COR-L47 (cell line): Measurements from ENCODE around the gene UTF1.
"Not testable (repeated sequence)": the region's sequence is repeated elsewhere in the genome, so short reads cannot be mapped to it uniquely, and the experiment has no call there.

Source experiments
- DNase-seq: peaks from one replicate; lab custom pipeline; 2025; lab: John Stamatoyannopoulos, UW

The UTF1 gene

DNA sequence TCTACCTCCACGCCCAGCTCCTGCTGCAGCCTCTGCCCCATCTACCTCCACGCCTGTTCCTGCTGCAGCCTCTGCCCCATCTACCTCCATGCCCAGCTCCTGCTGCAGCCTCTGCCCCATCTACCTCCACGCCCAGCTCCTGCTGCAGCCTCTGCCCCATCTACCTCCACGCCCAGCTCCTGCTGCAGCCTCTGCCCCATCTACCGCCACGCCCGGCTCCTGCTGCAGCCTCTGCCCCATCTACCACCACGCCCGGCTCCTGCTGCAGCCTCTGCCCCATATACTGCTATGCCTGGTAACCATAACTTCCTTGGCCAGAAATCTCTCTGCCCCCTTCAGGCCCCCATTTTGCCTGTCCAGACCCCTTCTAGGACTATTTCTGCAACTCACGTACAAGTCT, 35.0 kb downstream of the UTF1 start:
- DNase-seq = not testable (repeated sequence)

DNA sequence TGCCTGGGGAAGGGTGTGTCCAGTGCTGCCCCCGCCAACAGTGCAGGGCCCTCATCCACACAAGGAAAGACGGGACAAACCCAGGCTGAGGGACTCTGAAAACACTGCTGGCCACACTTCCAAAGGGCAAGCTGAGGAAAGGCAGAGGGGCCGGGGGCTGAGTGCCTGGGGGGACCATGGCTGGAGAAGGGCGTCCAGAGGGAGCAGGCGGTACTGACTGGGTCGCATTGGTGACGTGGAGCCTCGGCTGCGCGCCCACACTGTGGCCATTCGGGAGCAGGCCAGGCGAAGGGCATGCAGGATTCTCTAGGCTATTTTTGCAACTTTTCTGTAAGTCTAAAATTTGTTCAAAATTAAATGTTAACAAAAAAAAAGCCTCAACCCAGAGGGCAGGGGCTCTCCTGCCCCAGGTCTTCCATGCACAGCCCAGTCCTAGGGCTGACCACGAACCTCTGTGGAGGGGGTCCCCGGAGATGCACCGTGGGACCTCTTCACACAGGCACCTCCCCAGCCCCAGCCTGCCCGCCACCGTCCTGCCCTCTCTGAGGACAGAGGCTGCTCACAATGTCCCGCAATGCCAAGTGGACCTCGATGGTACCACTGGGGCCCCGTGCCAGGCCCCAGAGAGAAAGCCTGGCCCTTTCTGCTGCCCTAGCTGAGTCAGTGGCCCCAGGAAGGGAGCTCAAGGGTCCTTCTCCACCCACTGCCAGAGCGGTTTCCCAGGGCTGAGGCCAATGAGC, 36.2 kb downstream of the UTF1 start:
- no peak for DNase-seq

DNA sequence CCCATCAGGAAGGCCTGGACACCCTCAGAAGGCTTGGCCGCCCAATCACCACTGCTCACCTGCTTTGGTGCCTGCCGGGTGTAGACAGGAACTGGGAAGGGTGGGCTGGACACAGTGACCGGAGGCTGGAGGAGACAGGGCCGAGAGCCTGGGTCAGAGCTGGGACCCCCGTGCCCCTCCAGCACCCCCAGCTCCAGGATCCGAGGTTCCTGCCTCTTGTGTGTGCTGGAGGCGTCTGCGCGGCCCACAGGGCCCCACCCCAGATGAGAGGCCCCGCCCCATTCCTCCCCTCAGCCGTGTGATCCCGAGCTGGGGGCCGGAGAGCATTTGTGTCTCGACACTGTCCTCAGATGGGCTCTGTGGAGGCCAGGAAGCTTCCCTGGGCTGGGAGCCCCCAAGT, 37.3 kb downstream of the UTF1 start:
- DNase-seq = no peak

DNA sequence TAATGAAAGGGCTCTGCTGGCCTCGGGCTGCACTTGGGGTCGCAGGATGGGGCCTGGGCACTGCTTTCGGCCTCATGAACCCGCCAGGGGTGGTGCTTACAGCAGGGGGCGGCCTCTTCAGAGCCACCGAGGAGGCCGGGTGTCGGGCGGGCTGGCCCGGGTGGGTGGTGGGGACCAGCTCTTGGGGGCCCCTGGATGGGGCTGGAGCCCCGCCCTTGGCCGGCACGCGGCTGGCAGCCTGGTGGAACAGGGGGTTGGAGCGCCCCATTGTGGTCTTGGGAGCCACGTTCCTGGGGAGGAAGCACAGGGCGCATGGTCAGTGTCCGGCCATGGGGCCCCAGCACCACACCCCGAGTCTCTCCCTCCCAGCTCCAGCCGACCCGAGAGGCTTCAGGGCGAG, 37.8 kb downstream of the UTF1 start:
- DNase-seq = no peak

DNA sequence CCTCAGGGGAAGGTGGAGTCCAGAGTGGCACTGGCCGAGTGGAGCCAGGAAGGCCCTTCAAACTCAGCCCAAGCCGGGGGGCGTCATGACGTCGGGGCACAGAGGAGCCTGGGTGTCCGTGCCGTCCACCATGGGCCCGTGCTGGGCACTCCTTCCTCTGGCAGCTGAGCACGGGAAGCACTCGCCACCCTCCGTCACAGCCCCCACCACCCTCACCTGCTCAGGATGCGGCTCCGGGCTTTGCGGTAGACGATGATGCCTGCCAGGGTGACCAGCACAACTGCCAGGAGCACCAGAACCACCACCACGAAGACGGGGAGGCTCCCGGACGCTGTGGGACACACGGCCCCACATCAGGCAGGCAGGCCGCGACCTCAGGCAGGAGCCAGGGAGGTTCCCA, 38.5 kb downstream of the UTF1 start:
- no peak for DNase-seq

DNA sequence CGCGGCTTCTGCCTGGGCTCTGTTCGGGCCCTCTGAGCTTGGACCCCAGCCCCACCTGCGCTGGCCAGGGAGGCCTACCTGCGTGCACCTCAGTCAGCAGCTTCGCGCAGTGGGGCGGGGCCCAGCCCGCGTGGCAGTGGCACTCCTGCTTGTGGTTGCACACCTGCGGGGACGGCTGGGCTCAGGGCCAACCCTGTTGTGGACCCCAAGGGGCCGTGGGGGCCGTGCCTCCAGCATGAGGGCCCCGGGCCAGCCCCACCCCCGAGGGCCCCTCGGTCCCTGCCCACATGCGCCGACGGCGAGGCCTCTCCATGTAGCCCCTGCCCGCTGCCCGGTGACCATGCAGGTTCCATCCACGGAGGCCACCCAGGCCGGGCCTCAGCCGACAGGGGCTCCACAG, 39.4 kb downstream of the UTF1 start:
- no peak for DNase-seq

DNA sequence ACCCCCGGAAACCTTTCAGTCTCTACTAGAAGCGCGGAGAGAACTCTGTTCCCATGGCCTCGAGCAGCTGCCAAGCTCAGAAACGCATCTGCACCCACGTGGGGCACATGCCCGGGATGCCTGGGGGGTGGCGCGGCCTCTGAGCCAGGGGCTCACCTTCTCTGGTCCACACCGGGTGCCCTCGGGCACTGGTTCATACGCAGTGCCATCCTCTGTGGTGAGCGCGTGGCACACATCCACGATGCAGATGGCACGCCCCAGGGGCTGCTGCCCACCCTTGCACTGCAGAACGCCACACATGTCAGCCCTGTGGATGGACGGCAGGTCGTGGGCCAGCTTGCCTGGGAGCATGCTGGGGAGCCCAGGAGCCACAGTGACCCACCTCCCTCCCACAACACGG, 40.2 kb downstream of the UTF1 start:
- DNase-seq = no peak

DNA sequence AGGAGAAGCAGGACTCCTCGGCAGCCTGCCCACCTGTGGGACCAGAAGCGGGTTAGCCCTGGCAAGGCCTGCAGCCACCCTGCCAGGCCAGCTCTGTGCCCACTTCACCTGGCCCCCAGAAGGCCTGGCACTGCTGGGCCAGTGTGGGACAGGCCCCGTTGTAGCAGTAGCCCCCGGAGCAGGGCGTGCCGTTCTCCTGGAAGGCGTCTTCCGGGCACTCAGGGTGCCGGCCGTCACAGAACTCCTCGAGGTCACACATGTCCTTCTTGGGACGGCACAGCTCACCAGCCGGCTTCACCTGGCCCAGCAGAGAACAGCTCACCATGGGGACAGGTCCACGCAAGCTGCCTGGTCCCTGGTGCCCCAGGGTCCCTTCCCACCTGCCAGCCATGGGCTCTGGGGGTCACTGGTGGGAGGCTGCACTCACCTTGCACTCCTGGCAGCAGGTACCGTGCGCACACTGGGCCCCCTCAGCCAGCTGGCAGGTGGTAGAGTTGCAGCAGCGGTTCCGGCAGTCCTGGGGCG, 40.8 kb downstream of the UTF1 start:
- DNase-seq = no peak

DNA sequence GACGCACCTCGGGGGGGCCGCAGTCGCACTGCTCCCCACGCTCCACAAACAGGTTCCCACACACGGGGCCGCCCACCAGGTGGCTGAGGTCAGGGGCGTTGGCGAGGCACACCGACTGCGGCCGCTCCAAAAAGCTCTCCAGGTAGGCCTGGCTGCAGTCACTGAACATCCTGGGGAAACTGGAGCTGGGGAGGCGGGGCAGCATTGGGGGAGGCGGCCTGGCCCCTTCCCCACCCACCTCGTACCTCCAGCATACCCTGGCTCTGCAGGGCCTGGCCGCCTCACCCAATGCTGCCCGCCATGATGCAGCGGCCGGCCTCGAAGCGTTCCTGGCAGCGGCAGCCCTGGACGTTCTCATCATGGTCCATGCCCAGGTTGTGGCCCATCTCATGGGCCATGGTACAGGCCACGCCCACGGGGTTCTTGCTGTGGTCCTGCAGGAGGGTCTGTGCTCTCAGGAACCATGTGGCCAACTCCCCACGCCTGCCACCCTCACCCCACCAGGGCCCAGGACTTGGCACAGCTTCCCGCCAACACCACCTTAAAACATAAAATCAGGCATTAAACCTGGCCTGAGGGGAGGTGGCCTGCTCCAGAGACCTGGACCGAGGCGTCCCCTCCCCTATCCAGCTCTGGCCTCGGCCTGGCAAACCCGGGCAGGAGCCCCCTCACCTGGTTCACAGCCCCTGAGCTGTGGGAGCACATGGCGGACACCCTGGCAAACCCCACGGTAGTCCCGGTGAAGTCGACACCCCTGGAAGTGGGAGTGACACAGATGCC, 41.7 kb downstream of the UTF1 start:
- DNase-seq = no peak

DNA sequence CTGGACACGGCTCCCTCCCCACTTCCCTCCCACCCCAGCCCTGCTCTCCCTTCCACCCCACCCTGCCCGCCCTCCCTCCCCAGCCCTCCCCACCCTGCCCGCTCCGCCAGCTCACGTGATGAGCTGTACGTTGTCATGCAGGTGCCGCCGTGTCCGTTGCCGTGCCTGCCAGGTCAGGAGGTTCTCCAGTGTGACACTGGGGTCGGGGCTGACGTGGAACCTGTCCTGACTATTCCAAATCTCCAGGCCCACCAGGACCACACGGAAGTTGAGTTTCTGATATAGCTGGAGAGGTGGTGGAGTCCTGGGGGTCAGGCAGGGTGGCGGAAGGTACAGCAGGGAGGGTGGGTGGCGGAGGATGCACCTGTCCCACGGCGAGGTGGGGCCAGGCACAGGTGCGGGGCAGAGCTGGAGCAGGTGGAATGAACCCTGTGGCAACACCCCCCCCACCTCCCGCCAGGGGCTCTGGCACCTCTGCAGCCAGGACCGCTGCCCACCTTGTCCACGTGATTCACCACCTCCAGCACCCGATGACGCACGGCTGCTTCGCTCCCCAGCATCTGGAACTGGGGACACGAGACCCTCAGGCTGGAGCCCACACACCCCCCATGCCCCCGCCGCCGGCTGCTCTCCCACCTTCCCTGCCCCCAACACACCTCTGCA, 42.4 kb downstream of the UTF1 start:
- no peak for DNase-seq

DNA sequence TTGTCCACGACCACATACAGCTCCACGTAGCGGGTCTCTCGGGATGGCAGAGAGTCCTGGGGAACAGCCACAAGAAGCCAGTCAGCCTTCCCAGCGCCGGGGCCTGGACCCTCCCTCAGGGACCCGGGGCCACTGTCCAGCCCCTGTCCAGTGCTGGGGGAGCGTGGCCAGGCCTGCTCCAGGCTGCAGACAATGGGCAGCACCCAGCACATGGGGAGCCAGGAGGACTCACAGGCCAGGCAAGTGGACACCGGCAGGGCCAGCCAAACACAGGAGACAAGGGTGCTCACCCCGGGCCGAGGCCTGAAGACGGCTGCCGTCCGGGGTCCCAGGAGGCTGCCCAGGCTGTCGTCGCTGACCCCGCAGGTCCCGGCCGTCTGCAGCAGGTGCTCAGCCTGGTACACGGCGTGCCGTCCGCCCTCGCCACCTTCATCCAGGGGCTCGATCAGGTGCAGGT, 43.0 kb downstream of the UTF1 start:
- no peak for DNase-seq

DNA sequence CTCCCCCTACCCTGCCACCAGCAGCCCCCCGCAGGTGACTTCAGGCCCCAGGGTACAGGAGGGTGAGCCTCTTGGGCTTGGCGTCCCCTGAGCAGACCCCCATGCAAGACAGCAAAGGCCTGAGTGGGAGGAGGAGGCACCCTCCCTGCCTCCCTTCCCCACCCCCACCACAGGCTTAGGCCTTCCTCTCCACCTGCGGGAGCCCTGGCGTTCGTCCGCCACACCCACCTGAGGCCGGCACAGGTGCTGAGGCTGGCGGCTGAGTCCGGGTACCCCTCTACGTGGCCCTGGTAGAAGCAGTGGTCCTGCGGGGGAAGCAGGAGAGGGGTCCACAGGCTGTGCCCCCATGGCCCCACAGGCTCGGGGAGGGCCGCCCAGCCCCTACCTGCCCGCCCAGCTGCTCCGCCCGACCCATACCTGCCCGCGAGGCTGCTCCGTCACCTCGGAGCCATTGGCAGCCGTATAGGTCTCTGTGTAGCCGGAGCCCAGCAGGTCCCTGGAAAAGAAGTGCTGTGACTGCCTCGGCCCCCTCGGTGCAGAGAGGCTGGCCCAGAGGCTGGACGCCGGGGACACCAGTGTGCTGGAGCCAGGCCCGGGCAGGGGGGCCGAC, 43.6 kb downstream of the UTF1 start:
- DNase-seq = no peak

DNA sequence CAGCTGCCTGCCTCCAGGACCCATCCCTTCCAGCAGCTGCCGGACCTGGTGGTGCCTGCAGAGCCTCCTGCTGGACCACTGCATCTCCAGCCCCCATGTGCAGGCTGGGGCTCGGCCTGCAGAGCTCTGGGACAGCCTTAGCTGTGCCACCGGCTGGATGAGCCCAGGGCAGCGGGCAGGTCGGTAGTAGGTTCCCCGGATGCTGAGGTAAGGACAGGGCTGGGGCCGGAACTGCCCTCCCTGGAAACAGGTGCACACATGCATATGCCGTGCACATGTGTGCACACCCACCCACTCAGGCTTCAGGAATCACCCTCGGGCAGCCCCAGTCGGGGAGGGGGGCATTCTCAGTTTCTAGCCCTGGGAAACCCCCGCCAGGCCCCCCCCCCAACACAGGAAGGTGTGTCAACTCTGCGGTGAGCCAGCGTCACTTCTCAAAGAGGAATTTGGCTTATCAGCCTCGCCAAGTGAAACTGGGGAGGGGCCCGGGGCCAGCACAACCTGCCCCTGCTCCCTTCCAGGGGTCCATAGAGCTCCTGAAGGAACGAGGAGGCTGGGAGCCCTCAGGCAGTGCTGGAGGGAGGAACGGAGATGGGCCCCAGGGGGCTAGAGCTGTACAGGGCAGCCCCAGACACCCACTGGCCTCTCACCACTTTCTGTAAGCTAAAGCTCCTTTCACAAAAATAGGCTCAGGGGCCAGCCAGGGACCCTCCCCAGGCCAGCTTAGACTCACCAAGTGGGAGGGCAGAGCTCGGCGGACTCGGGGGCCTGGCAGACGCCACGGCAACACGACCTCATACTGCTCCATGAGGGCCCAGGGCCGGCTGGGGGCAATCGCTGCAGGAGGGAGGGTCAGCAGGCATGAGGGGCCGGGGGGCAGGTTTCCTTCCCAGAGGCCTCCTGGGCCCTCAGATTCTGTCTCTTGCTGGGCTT, 45.0 kb downstream of the UTF1 start:
- no peak for DNase-seq

DNA sequence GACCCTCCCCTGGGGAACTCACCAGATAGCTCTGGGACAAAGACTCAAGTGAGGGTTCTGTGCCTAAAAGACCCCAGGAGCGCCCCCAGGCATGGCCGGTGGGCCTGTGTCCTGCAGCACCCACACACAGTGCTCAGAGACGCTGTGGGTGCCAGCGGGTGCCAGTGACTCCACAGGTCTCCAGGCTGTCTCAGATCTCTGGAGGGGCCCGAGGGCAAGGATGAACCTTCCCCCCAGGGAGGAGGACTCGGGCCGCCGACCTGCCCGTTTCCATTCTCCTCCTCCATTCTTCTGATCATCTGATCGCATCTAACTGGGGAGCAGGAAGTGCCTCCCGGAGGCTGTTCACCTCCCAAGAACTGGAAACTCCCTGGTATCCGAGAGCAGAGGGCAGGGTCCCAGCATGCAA, 45.7 kb downstream of the UTF1 start:
- DNase-seq = no peak

DNA sequence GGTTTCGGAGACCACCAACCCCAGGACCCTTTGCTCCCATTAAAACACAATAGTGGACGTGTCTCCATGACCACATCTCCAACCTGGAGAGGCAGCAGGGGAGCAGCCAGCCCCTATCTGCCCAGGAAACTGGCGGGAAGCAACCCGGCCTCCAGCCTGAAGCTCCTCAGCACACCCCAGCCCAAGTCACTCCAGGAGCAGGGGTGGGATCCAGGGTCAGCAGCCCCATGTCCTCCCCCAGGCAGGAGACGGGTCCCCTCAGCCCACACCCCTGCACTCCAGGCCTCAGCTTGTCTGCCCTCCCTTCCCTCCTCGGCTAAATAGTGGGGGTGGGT, 46.0 kb downstream of the UTF1 start:
- no peak for DNase-seq

DNA sequence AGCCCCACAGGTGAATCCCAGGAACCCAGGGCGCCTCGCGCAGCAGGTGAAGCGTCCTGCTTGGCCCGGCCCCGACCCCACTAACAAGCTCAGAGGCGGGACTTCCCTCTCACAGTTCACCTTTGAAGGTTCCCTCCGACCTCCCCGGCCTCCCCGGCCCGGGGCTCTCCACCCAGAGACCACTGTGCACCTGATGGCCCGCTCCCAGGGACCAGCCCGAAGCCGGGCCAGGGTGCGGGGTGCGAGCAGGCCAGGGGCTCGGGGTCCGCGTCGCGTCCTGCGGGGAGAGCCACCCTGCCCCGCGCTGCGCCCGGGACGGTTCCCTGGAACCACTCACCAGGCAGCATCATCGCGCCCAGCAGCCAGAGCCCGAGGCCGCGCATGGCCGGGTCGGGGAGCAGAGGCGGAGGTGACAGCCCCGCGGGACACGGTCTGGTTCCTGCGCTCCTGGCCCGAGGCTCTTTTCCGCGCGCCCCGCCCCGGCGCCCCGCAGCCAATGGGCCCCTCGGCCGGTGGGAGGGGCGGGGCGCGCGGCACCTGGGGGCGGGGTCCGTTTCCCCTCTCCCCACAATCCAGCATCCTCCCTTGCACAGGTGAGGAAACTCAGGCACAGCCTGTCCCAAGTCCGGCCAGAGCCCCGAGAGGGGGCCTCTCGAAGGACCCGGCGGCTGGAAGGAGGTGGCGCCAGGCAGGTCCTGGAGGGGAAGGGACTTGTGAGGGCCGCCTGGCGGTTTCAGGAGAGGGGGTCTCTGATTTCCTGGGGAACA, 46.6 kb downstream of the UTF1 start, which contains the start of gene ADAM8:
ADAM8 (minus strand) TSS at position 434 of the 767 bp plus-strand sequence; CDS start at position 383, 51 bp downstream.
- DNase-seq = no peak

DNA sequence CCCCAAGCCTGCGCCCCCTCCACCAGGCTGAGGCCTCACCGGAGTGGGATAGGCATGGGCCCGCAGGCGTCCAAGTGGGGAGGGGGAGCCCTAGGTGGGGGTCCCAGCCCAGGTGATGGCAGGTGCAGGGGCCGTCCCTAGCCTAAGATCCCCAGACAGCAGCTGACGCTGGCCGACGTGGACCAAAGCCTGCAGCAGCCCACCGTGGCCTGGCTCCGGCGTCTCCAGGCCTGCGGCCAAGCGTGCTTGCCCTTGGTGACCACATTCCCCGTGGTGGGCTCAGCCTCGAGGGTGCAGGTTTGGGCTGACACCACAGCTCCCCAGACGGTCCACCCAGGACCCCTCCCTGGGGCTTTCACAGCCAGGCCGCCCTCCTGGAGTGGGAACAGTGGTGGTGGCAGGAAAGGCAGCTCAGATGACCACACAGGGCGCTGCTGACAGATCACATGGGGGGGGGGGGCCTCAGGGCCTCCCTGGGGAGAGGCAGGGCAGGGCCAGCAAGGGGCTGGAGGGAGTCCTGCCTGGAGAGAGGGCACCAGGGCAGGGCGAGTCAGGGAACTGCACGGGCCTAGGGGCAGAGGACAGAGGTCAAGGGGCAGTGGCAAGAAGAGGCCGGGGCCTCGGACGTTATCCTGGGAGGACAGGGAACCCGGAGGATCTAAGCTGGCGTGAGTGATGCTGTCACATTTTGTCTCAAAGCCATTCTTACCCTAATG, 47.4 kb downstream of the UTF1 start:
- DNase-seq = no peak

DNA sequence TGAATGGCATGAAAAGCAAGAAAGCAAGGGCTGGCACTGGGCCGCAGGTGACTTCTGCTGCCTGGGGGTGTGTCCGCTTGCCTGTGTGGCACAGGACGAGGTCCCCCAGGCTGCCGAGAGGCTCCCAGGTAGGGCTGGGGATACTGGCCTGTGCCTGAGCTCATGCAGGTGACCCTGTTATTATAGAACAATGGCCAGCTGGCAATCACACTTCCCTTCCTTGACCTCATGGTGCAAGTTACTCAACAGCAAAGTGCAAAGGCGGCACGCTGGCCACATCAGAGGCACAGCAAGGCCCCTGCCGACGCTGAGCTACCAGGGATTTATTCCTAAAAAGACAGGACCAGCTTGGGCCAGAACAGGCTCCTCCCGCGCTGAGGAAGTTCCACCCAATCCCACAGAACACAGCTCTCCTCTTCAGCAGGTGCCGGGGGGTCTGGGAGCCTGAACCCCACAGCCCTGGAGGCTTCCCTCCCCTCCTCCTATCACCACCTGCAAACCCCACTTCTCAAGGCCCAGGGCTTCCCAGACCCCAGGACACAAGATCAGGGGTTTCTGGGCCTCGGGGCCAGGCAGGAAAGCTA, 48.1 kb downstream of the UTF1 start:
- no peak for DNase-seq

DNA sequence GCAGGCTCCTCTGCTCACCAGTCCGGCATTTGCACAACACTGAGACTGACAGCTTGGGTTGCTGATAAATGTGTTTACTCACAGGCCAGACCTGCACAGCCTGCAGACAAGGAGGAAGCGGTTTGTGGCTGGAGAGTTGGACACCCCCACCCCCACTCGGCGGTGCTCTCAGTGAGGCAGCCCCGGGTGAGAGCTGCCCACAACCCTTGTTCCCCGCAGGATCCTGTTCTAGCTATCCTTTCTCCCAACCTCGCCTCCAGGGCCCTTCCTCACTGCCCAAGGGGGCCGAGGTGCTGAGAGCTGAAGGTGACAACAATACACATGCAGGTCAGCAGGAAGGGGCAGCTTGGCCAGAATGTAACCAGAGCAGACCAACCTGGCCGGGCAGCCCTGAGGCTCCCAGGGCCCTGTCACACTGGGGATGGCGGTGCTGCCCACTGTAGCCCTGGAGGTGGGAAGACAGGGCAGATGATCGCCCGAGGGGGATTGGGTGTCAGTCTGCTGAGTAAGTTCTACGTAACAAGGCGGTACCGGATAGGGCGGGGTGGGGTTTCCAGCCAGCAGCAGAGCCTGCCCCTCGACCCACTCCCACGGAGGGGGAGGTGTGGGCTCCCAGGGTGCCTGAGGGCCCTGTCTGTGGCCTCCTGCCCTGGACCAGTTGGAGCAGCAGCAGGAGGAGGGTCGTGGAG, 48.7 kb downstream of the UTF1 start:
- DNase-seq = no peak
